Psoas muscle (tissue), 8 donors: ENCODE measurements around the gene TAF12. TPM values are rescaled to one million over a fixed set of nuclear protein-coding genes. Genes with fewer than 3 reads are reported as not detected.
"Not testable (repeated sequence)": the region's sequence is repeated elsewhere in the genome, so short reads cannot be mapped to it uniquely, and the experiment has no call there.

Experiments
- ATAC-seq, 4 donors: fragments of 200-7000 bp; cut with Tn5 transposase; one replicate each; pipeline ENCODE4 v1.9.1; 2020; ENCODE audit warnings: moderate library complexity in 3 of 4, mild to moderate bottlenecking in 2 of 4
- DNase-seq, 2 donors: peaks; one replicate each; pipeline ENCODE4 v3.0.0-alpha.2; 2020
- H3K27ac ChIP-seq: fragments of 200-600 bp; one replicate; pipeline ENCODE4 v1.8.0; 2022
- H3K27me3 ChIP-seq, 3 donors: fragments of 200-600 bp in 1 of 3; one replicate each; pipeline versions ENCODE4 v1.6.1 to v1.8.0; 2013 to 2022; ENCODE audit warnings: low read length in 2 of 3, mild to moderate bottlenecking in 2 of 3, moderate library complexity in 1 of 3; ENCODE audit not compliant: insufficient read depth in 3 of 3
- H3K36me3 ChIP-seq, 2 donors: fragments of 200-600 bp in 1 of 2; one replicate each; pipeline versions ENCODE4 v1.6.1 to v1.8.0; 2013 to 2022; ENCODE audit warnings: low read depth in 1 of 2, mild to moderate bottlenecking in 1 of 2, moderate library complexity in 1 of 2; ENCODE audit not compliant: insufficient read depth in 1 of 2
- H3K4me1 ChIP-seq: fragments of 200-600 bp; one replicate; pipeline ENCODE4 v1.8.0; 2022
- H3K4me3 ChIP-seq: fragments of 200-600 bp; one replicate; pipeline ENCODE4 v1.8.0; 2022; ENCODE audit warnings: mild to moderate bottlenecking
- H3K9me3 ChIP-seq: fragments of 200-600 bp; one replicate; pipeline ENCODE4 v1.8.0; 2022
- CTCF ChIP-seq: fragments of 200-600 bp; IDR thresholded peaks from one replicate; pipeline ENCODE4 v1.8.0; 2022; ENCODE audit warnings: antibody characterized with exemption
- WGBS, 3 donors: extraction: QIAGEN DNeasy Blood & Tissue Kit; methylation state at CpG; one replicate each; pipeline versions ENCODE4 v1.1.6 to v1.1.7; 2013; 5-methylcytosine and 5-hydroxymethylcytosine counted together
- intact Hi-C, 2 donors: fragments of 100-400 bp; cut with DNase I; formaldehyde crosslinking; loops; one replicate each; pipeline versions ENCODE4 v1.11.0 to v1.14.2; 2022
- polyA plus RNA-seq, 3 donors: library from polyadenylated mRNA; stranded (reverse); fragments of 200-250 nt; gene quantifications; one replicate each; pipeline ENCODE4 v1.2.3, GENCODE V29; 2013
- total RNA-seq, 4 donors: library from RNA; stranded (reverse); fragmentation: NEBNext Ultra II Directional in 2 of 4; extraction: Animal tissue kit (Norgen Biotek cat#: 25700) in 2 of 4; gene quantifications; one replicate each; pipeline versions ENCODE4 v1.2.1 to v1.2.4, GENCODE V29; 2021 to 2023
- donor health status: healthy with polysubstance abuse.
- donor health status: DM: no; HTN: no; CAD: no; lungs with moderate emphysema.
- donor health status: Bipolar disorder and iron deficiency.
- donor health status: healthy.
- donor health status: DM: yes; HTN: yes; CAD: no.
- donor health status: DM: no; HTN: no; CAD: no.
- donor health status: DM: no; HTN: no; CAD: no.
- donor health status: DM: yes; HTN: yes; CAD: no.

Gene TAF12
- total and polyA plus RNA-seq, 7 donors: 24.4 to 54.0 (median 30.3) TPM

GRCh38 chr1:28577738-28578536 is 64.9 kb downstream of the TAF12 start:
- ATAC-seq (no peak), DNase-seq (no peak)
- Histone ChIP-seq H3K9me3 (no peaks in the 10 kb centered on the region), H3K36me3 (peaks cover 7 to 81% of the 10 kb centered on the region in 2 donors), H3K27ac (peak overlapping the region; percentile 16), H3K27me3 (no peaks in the 10 kb centered on the region), H3K4me1 (peaks cover 18% of the 10 kb centered on the region), H3K4me3 (no peak overlapping the region)
- 63 to 78% (median 66%) methylated on average over 6 of the region's 6 CpGs for WGBS, 3 donors
- intact Hi-C loops: no loop called here
- TF ChIP-seq CTCF: no peak

GRCh38 chr1:28577052-28577678 is 65.7 kb downstream of the TAF12 start:
- Histone ChIP-seq H3K9me3 (no peaks in the 10 kb centered on the region), H3K4me1 (peaks cover 14% of the 10 kb centered on the region), H3K27ac (no peak overlapping the region), H3K4me3 (no peak overlapping the region), H3K36me3 (peaks cover 7 to 87% of the 10 kb centered on the region in 2 donors), H3K27me3 (no peaks in the 10 kb centered on the region)
- TF ChIP-seq CTCF: no peak
- ATAC-seq (no peak), DNase-seq (no peak)
- intact Hi-C loops: no loop called here
- WGBS, 3 donors: 41 to 83% (median 54%) methylated on average over 1 of the region's 1 CpG

GRCh38 chr1:28573564-28573963 is 69.3 kb downstream of the TAF12 start:
- intact Hi-C loops: no loop called here
- Histone ChIP-seq H3K27ac (no peak overlapping the region), H3K4me1 (no peaks in the 10 kb centered on the region), H3K27me3 (no peaks in the 10 kb centered on the region), H3K4me3 (no peak overlapping the region), H3K9me3 (no peaks in the 10 kb centered on the region), H3K36me3 (peaks cover 13 to 96% of the 10 kb centered on the region in 2 donors)
- 97 to 98% (median 98%) methylated on average over 11 of the region's 11 CpGs for WGBS, 3 donors
- DNase-seq (no peak), ATAC-seq (no peak)
- no peak for TF ChIP-seq CTCF

- H3K9me3 ChIP-seq, H3K27me3 ChIP-seq, H3K27ac ChIP-seq, intact Hi-C loops, ATAC-seq, H3K4me3 ChIP-seq, H3K4me1 ChIP-seq: not testable (repeated sequence)
- H3K36me3 ChIP-seq: peaks cover 14 to 96% of the 10 kb centered on the region in 2 donors
- WGBS, 3 donors: 91 to 93% (median 92%) methylated on average over 12 of the region's 12 CpGs
- peak in 1 of 2 donors; percentile 46 for DNase-seq
Observed at GRCh38 chr1:28572891-28573290, 70.0 kb downstream of the TAF12 start.

- intact Hi-C loops: no loop called here
- H3K4me3 ChIP-seq: no peak overlapping the region
- H3K27ac ChIP-seq: no peak overlapping the region
- no peak for TF ChIP-seq CTCF
- ATAC-seq (no peak), DNase-seq (no peak)
- 83 to 92% (median 85%) methylated on average over 4 of the region's 4 CpGs for WGBS, 3 donors
- H3K4me1 ChIP-seq: no peaks in the 10 kb centered on the region
- no peaks in the 10 kb centered on the region for H3K9me3 ChIP-seq
- peaks cover 10 to 96% of the 10 kb centered on the region in 2 donors for H3K36me3 ChIP-seq
- H3K27me3 ChIP-seq: no peaks in the 10 kb centered on the region
Observed at GRCh38 chr1:28571911-28572310, 71.0 kb downstream of the TAF12 start.
